Measurements from ENCODE around the gene PIF1.

PIF1 gene

DNA sequence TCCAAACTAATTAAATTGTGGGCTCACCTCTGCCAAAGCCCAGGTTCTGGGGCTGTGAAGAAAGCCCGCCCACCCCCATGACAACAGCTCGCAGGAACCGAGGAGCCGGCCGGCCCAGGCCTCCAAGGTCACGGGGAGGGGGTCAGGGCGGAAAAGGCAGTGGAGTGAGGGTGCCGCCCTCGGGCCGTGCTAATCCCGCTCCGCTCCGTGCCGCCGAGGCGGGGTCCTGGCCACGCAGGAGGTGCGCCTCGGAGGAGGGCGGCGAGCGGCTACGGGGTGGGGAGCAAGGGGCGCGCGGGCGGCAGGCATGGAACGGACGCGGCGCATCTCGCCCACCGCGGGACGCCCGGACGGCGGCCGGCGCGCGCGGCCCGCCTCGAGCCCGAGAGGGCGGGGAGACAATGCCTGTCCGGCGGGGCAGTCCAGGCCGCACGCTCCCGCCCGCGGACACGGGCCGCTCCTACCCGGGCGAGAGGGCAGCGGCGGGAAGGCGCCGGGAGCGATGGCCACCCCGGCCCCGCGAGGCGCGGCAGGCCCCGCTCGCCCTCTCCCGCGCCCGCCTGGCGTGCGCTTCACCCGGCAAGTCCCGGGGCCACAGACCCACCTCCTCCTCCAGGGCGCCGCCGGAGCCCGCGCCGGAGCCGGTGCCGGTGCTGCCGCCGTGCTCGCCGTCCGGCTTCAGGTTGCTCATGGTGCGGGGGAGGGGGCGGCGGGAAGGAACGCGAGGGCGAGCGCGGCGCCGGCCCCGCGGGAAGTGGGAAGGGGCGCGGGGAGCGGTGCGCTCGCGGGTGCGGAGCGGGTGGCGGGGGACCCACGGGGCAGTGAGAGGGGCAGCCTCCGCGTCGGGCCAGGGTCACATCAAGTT lies 50.6 kb downstream of the PIF1 start:
- DNase-seq (ENCODE audit: low read depth in 2 of 2), result no peak

- DNase-seq (ENCODE audit: low read depth in 2 of 2), result no peak
Measured at GRCh38 chr15:64774037-64774628, 51.3 kb downstream of the PIF1 start.

DNA sequence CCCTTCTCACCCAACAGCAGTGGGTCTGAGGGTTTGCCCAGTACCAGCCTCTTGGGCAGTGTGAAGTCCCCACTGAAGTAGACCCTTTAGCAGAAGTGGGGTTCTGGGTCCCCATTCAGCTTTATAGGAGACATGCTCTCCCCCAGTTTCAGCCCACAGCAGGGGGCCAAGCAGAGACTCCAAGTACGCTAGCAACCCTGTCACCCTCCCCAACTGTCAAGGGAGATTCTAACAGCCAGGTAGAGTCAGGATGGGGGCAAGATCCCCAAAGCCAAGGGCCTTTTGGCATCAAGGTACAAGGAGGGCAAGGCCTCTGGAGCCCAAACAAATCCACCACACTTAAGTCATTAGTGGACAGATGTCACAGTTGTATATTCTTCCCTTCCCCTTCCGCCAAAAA lies 51.8 kb downstream of the PIF1 start:
- DNase-seq (ENCODE audit: low read depth in 2 of 2), result no peak

- no peak for DNase-seq (ENCODE audit: low read depth in 2 of 2)
Measured at GRCh38 chr15:64772964-64773363, 52.5 kb downstream of the PIF1 start.

- no peak for DNase-seq (ENCODE audit: low read depth in 2 of 2)
Measured at GRCh38 chr15:64772488-64772887, 53.0 kb downstream of the PIF1 start.

DNA sequence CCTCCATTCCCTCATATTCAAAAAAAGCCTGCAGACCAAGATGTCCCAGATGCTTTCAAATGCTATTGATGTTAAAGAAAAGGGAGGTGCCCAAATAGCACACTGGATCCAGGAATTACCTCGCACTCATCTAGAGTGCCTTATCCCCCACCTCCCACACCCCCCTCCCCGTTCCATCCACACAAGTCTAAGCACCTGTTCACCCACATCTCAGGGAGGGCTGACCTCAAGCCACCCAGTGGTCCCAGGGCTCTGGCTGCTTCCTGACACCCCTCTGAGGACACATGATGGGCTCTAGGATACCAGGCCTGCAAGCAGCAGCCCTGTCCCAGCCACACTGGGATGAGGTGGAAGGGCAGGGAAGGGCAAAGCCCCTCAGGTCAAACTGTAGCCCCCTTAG lies 54.8 kb downstream of the PIF1 start:
- no peak for DNase-seq (ENCODE audit: low read depth in 2 of 2)

DNA sequence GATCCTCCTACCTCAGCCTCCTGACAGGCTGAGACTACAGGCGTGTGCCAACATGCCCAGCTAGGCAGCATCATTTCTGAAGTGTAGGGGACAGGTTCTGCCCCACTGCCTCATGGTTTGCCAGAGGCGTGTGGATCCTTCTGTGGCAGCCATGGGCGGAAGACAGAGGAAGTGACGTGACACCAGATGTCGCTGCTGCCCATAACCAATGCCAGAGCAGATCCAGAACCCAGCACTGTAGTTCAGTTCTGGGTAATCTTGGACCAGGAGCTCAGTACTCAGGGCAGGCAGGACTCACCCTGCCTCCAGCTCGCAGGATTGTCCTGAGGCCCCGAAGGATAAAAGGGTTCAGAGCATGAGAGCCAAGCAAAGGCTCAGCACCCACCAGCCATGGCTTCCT lies 58.2 kb downstream of the PIF1 start:
- no peak for DNase-seq (ENCODE audit: low read depth in 2 of 2)

DNA sequence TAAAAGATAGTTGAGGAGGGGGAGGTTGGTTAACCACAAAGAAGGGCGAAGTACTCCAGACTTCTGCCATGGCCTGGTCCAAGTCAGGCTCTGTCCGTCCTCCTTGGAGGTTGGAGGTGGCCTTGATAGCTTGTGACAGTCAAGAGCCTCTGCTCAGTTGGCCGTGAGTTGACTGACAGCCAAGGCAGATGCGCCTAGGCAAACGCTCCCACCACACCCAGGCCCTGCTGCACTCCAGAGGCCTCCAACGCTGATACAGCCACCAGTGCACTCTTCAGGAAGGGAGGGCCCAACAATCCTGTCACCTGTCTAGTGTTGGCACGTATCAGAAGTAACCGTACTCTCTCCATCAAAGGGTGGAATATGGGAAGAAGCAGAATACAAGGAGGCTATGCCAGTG lies 59.4 kb downstream of the PIF1 start:
- no peak for DNase-seq (ENCODE audit: low read depth in 2 of 2)
